Testis (tissue), 3 donors: ENCODE data around the gene MRPL21. TPM values are rescaled to one million over a fixed set of nuclear protein-coding genes. Genes with fewer than 3 reads are reported as not detected.
A peak's percentile ranks its signal among the peaks of the same experiment; 100 is the strongest.

Experiments
- DNase-seq: peaks from one replicate; pipeline ENCODE4 v3.0.0-alpha.2; 2019
- H3K27ac ChIP-seq, 2 donors: fragments of 200-600 bp; sonication (generic); one replicate each; pipeline ENCODE4 v1.5.1; 2019
- H3K27me3 ChIP-seq: fragments of 200-600 bp; sonication (generic); one replicate; pipeline ENCODE4 v1.5.1; 2019
- H3K36me3 ChIP-seq: fragments of 200-600 bp; sonication (generic); one replicate; pipeline ENCODE4 v1.5.1; 2017; ENCODE audit warnings: low read depth; ENCODE audit errors: missing control alignments
- H3K4me1 ChIP-seq: fragments of 200-600 bp; sonication (generic); one replicate; pipeline ENCODE4 v1.5.1; 2019
- H3K4me3 ChIP-seq, 2 donors: fragments of 200-600 bp; sonication (generic); one replicate each; pipeline ENCODE4 v1.5.1; 2017 to 2019
- H3K9me3 ChIP-seq: fragments of 200-600 bp; sonication (generic); one replicate; pipeline ENCODE4 v1.5.1; 2017
- CTCF ChIP-seq, 3 experiments: fragments of 450-650 bp in 2 of 3; fragments of 200-600 bp in 1 of 3; sonication (generic) in 1 of 3; IDR thresholded peaks; one replicate each; pipeline ENCODE4 v1.5.1; 2016 to 2019; ENCODE audit warnings: antibody characterized with exemption in 3 of 3, mild to moderate bottlenecking in 2 of 3, moderate library complexity in 1 of 3
- POLR2A ChIP-seq: fragments of 450-650 bp; IDR thresholded peaks from one replicate; pipeline ENCODE4 v1.6.1; 2017; ENCODE audit warnings: antibody characterized with exemption, mild to moderate bottlenecking, moderate library complexity
- WGBS, 2 donors: methylation state at CpG; one replicate each; pipeline ENCODE4 v1.1.5; 2018; 5-methylcytosine and 5-hydroxymethylcytosine counted together
- intact Hi-C: fragments of 100-400 bp; cut with DNase I; formaldehyde crosslinking; loops from one replicate; pipeline ENCODE4 v1.15.1; 2023; ENCODE audit warnings: low total_unique reads
- polyA plus RNA-seq: library from polyadenylated mRNA; stranded (reverse); fragments of 350-450 nt; fragmentation: Illumina TruSeq; extraction: RNeasy Lipid Tissue Mini Kit (QIAGEN cat#74804); gene quantifications from one replicate; pipeline ENCODE4 v1.2.3, GENCODE V29; 2014; ENCODE audit warnings: low read depth, low replicate concordance; ENCODE audit not compliant: insufficient read depth
- total RNA-seq, 2 donors: library from RNA; depleted of rRNA; stranded (reverse); fragments of >200 nt; gene quantifications; one replicate each; pipeline ENCODE4 v1.2.3, GENCODE V29; 2016

The MRPL21 gene
- total and polyA plus RNA-seq, 3 donors from 2014 or later = 43.2 to 96.2 (median 45.0) TPM

- 93 to 94% methylated on average over 26 to 29 of the region's 29 CpGs for WGBS, 2 donors
- no peaks in the 10 kb centered on the region for H3K27me3 ChIP-seq
- DNase-seq = no peak
- H3K4me3 ChIP-seq = no peak overlapping the region
- no peak for TF ChIP-seq CTCF (IDR thresholded peaks at IDR 0.05)
- TF ChIP-seq POLR2A = no peak
- H3K9me3 ChIP-seq = no peaks in the 10 kb centered on the region
- H3K27ac ChIP-seq = peak overlapping the region in 1 of 2 donors; percentile 75
- H3K36me3 ChIP-seq = no peaks in the 10 kb centered on the region
- H3K4me1 ChIP-seq = peaks cover 20% of the 10 kb centered on the region
- intact Hi-C loops = no loop called here
Measured at GRCh38 chr11:68935516-68936357, 32.1 kb upstream of the MRPL21 start.

GRCh38 chr11:68935066-68935465 is 31.4 kb upstream of the MRPL21 start:
- intact Hi-C loops = no loop called here
- Histone ChIP-seq H3K27me3 (no peaks in the 10 kb centered on the region), H3K4me3 (no peak overlapping the region), H3K36me3 (no peaks in the 10 kb centered on the region), H3K4me1 (peaks cover 20% of the 10 kb centered on the region), H3K9me3 (no peaks in the 10 kb centered on the region), H3K27ac (peak overlapping the region in 1 of 2 donors; percentile 75)
- TF ChIP-seq POLR2A = no peak
- TF ChIP-seq CTCF (IDR thresholded peaks at IDR 0.05) = no peak
- WGBS, 2 donors = 54 to 74% methylated on average over 9 to 15 of the region's 15 CpGs
- DNase-seq = no peak

GRCh38 chr11:68934666-68935065 is 31.0 kb upstream of the MRPL21 start:
- 49 to 57% methylated on average over 12 to 13 of the region's 13 CpGs for WGBS, 2 donors
- peaks cover 20% of the 10 kb centered on the region for H3K4me1 ChIP-seq

GRCh38 chr11:68934321-68934645 is 30.7 kb upstream of the MRPL21 start:
- intact Hi-C loops = no loop called here
- H3K4me1 ChIP-seq = peaks cover 20% of the 10 kb centered on the region
- no peaks in the 10 kb centered on the region for H3K27me3 ChIP-seq
- H3K36me3 ChIP-seq = no peaks in the 10 kb centered on the region
- DNase-seq = no peak
- no peak overlapping the region for H3K4me3 ChIP-seq
- H3K27ac ChIP-seq = peak overlapping the region; percentile 55 to 75
- H3K9me3 ChIP-seq = no peaks in the 10 kb centered on the region
- TF ChIP-seq CTCF (IDR thresholded peaks at IDR 0.05) = no peak
- TF ChIP-seq POLR2A = no peak
- 84 to 100% methylated on average over 5 to 12 of the region's 12 CpGs for WGBS, 2 donors

More at GRCh38 chr11:68934666-68935065, 31.0 kb upstream of the MRPL21 start:
- intact Hi-C loops = no loop called here
- TF ChIP-seq CTCF (IDR thresholded peaks at IDR 0.05) = no peak
- no peak for TF ChIP-seq POLR2A
- Histone ChIP-seq H3K27ac (peak overlapping the region; percentile 55 to 75), H3K9me3 (no peaks in the 10 kb centered on the region), H3K4me3 (no peak overlapping the region), H3K27me3 (no peaks in the 10 kb centered on the region), H3K36me3 (no peaks in the 10 kb centered on the region)
- peak; percentile 72 for DNase-seq
